ENCODE results near the gene NRDC. TPM values are rescaled to one million over a fixed set of nuclear protein-coding genes. Genes with fewer than 3 reads are reported as not detected.

Gene NRDC
- total and polyA plus RNA-seq, 2 of the 8 experiments (the other 6 are each of a cell fraction or from before 2014, with no cell fraction given), result 70.2 to 182 TPM

DNA sequence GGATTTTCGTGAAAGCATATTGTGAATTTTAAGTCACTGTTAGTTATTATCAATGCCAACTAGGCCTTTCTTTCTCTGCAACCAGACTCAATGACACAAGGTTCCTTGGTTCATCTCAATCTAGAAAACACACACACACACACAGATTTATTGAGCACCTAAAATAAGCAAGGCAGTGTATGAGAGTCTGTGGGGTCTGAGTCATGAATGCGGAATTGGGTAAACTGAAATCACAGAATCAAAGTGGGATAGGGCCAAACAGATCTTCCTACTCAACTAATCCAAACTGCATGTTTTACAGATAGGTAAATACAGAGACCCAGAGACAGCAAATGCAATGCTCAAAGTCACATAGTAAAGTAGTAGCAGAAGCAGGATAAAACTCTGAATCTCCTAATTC, 48.5 kb upstream of the NRDC start (continued):
- TF ChIP-seq, protein P1, sequence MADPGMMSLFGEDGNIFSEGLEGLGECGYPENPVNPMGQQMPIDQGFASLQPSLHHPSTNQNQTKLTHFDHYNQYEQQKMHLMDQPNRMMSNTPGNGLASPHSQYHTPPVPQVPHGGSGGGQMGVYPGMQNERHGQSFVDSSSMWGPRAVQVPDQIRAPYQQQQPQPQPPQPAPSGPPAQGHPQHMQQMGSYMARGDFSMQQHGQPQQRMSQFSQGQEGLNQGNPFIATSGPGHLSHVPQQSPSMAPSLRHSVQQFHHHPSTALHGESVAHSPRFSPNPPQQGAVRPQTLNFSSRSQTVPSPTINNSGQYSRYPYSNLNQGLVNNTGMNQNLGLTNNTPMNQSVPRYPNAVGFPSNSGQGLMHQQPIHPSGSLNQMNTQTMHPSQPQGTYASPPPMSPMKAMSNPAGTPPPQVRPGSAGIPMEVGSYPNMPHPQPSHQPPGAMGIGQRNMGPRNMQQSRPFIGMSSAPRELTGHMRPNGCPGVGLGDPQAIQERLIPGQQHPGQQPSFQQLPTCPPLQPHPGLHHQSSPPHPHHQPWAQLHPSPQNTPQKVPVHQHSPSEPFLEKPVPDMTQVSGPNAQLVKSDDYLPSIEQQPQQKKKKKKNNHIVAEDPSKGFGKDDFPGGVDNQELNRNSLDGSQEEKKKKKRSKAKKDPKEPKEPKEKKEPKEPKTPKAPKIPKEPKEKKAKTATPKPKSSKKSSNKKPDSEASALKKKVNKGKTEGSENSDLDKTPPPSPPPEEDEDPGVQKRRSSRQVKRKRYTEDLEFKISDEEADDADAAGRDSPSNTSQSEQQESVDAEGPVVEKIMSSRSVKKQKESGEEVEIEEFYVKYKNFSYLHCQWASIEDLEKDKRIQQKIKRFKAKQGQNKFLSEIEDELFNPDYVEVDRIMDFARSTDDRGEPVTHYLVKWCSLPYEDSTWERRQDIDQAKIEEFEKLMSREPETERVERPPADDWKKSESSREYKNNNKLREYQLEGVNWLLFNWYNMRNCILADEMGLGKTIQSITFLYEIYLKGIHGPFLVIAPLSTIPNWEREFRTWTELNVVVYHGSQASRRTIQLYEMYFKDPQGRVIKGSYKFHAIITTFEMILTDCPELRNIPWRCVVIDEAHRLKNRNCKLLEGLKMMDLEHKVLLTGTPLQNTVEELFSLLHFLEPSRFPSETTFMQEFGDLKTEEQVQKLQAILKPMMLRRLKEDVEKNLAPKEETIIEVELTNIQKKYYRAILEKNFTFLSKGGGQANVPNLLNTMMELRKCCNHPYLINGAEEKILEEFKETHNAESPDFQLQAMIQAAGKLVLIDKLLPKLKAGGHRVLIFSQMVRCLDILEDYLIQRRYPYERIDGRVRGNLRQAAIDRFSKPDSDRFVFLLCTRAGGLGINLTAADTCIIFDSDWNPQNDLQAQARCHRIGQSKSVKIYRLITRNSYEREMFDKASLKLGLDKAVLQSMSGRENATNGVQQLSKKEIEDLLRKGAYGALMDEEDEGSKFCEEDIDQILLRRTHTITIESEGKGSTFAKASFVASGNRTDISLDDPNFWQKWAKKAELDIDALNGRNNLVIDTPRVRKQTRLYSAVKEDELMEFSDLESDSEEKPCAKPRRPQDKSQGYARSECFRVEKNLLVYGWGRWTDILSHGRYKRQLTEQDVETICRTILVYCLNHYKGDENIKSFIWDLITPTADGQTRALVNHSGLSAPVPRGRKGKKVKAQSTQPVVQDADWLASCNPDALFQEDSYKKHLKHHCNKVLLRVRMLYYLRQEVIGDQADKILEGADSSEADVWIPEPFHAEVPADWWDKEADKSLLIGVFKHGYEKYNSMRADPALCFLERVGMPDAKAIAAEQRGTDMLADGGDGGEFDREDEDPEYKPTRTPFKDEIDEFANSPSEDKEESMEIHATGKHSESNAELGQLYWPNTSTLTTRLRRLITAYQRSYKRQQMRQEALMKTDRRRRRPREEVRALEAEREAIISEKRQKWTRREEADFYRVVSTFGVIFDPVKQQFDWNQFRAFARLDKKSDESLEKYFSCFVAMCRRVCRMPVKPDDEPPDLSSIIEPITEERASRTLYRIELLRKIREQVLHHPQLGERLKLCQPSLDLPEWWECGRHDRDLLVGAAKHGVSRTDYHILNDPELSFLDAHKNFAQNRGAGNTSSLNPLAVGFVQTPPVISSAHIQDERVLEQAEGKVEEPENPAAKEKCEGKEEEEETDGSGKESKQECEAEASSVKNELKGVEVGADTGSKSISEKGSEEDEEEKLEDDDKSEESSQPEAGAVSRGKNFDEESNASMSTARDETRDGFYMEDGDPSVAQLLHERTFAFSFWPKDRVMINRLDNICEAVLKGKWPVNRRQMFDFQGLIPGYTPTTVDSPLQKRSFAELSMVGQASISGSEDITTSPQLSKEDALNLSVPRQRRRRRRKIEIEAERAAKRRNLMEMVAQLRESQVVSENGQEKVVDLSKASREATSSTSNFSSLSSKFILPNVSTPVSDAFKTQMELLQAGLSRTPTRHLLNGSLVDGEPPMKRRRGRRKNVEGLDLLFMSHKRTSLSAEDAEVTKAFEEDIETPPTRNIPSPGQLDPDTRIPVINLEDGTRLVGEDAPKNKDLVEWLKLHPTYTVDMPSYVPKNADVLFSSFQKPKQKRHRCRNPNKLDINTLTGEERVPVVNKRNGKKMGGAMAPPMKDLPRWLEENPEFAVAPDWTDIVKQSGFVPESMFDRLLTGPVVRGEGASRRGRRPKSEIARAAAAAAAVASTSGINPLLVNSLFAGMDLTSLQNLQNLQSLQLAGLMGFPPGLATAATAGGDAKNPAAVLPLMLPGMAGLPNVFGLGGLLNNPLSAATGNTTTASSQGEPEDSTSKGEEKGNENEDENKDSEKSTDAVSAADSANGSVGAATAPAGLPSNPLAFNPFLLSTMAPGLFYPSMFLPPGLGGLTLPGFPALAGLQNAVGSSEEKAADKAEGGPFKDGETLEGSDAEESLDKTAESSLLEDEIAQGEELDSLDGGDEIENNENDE (IDR thresholded peaks at IDR 0.05; ENCODE audit: insufficient replicate concordance, low read length), result no peak
- no peak for TF ChIP-seq KDM5A (IDR thresholded peaks at IDR 0.05; ENCODE audit: low read length)
- no peak for TF ChIP-seq MAFK (IDR thresholded peaks at IDR 0.05; ENCODE audit: low read depth, low read length)
- no peak for TF ChIP-seq CBX5 (IDR thresholded peaks at IDR 0.05; ENCODE audit: low read depth, low read length)
- TF ChIP-seq JUN (IDR thresholded peaks at IDR 0.05; ENCODE audit: low read depth, low read length), result no peak

Measured in H1 (cell line).